Caco-2 (cell line): ENCODE data around the gene AKAP8L. TPM values are rescaled to one million over a fixed set of nuclear protein-coding genes. Genes with fewer than 3 reads are reported as not detected.

Source experiments
- BruUV-seq: library from RNA; stranded (reverse); fragments of 400-500 nt; replicated peaks from 2 replicates; lab custom pipeline; 2021; lab: Mats Ljungman, UMichigan
- CTCF ChIA-PET: fragments of 300-600 bp; sonication (Branson Sonifier 250); formaldehyde crosslinking; loops from one replicate; lab custom pipeline; 2022; ENCODE audit warnings: antibody characterized with exemption; lab: Charles Lee
- POLR2A ChIA-PET: fragments of 300-600 bp; sonication (Branson Sonifier 250); formaldehyde crosslinking; loops from one replicate; lab custom pipeline; 2022; ENCODE audit warnings: antibody characterized with exemption; lab: Charles Lee
- DNase-seq, 2 experiments: peaks; one replicate each; pipeline versions ENCODE4 v3.0.0 to v3.0.0-alpha.2; 2020 to 2022
- H3K27me3 ChIP-seq: replicated peaks from 2 replicates; pipeline ENCODE4 v1.6.0; 2011; ENCODE audit warnings: low read length; ENCODE audit not compliant: control insufficient read depth, insufficient read depth
- H3K36me3 ChIP-seq: 2 replicates; pipeline ENCODE4 v1.5.1; 2011; ENCODE audit warnings: low read length; ENCODE audit not compliant: control insufficient read depth, insufficient read depth
- H3K4me1 ChIP-seq: fragments of 250-450 bp; sonication (Bioruptor Pico); 2 replicates; pipeline ENCODE4 v1.5.1; 2020; ENCODE audit warnings: mild to moderate bottlenecking
- H3K4me3 ChIP-seq: 2 replicates; pipeline ENCODE4 v1.5.1; 2011; ENCODE audit warnings: low read depth, mild to moderate bottlenecking, control low read depth, low read length
- H3K9me3 ChIP-seq: fragments of 250-450 bp; sonication (Bioruptor Pico); 2 replicates; pipeline ENCODE4 v1.5.1; 2020; ENCODE audit warnings: mild to moderate bottlenecking, moderate library complexity
- H3K27ac Mint-ChIP-seq: one replicate; pipeline ENCODE4 v1.8.0; 2022; ENCODE audit warnings: mixed read lengths; ENCODE audit not compliant: unreplicated experiment
- H3K27me3 Mint-ChIP-seq: one replicate; pipeline ENCODE4 v1.8.0; 2022; ENCODE audit warnings: mixed read lengths; ENCODE audit not compliant: insufficient read depth, unreplicated experiment
- H3K36me3 Mint-ChIP-seq: one replicate; pipeline ENCODE4 v1.8.0; 2022; ENCODE audit warnings: mild to moderate bottlenecking, mixed read lengths; ENCODE audit not compliant: insufficient read depth, unreplicated experiment
- H3K4me1 Mint-ChIP-seq: one replicate; pipeline ENCODE4 v1.8.0; 2022; ENCODE audit warnings: low read depth, mixed read lengths; ENCODE audit not compliant: unreplicated experiment
- H3K4me3 Mint-ChIP-seq: one replicate; pipeline ENCODE4 v1.8.0; 2022; ENCODE audit warnings: mild to moderate bottlenecking, moderate library complexity, mixed read lengths; ENCODE audit not compliant: unreplicated experiment
- H3K9me3 Mint-ChIP-seq: one replicate; pipeline ENCODE4 v1.8.0; 2022; ENCODE audit warnings: mixed read lengths; ENCODE audit not compliant: unreplicated experiment
- CTCF ChIP-seq, 2 experiments: fragments of 200-600 bp in 1 of 2; IDR thresholded peaks; 1 replicate in 1 of 2; 2 replicates in 1 of 2; pipeline versions ENCODE4 v1.5.1 to v1.8.0; 2011 to 2022; ENCODE audit warnings: antibody characterized with exemption in 1 of 2, control low read depth in 1 of 2, inconsistent platforms in 1 of 2, low read depth in 1 of 2, low read length in 1 of 2, mild to moderate bottlenecking in 1 of 2, moderate library complexity in 1 of 2; ENCODE audit not compliant: insufficient read depth in 1 of 2, severe bottlenecking in 1 of 2, unreplicated experiment in 1 of 2
- intact Hi-C: fragments of 100-400 bp; cut with micrococcal nuclease; formaldehyde crosslinking; loops from one replicate; pipeline ENCODE4 v1.10.0; 2022; ENCODE audit not compliant: unreplicated experiment
- total RNA-seq: library from RNA; stranded (reverse); gene quantifications from 2 replicates; pipeline ENCODE4 v1.2.3, GENCODE V29; 2022

Gene AKAP8L
- total RNA-seq, 1 experiment from 2014 or later: 112 TPM

- no peaks in the 10 kb centered on the region for H3K36me3 ChIP-seq
- H3K4me3 Mint-ChIP-seq: peak overlapping the region; percentile 86
- H3K27ac Mint-ChIP-seq: no peak overlapping the region
- CTCF ChIA-PET: no interaction called here
- no TSS peak for BruUV-seq
- no peaks in the 10 kb centered on the region for H3K27me3 ChIP-seq
- POLR2A ChIA-PET: no interaction called here
- H3K4me1 Mint-ChIP-seq: peaks cover 11% of the 10 kb centered on the region
- no peaks in the 10 kb centered on the region for H3K27me3 Mint-ChIP-seq
- intact Hi-C loops: no loop called here
- TF ChIP-seq CTCF (IDR thresholded peaks at IDR 0.05; ENCODE audit: insufficient read depth in 1 of 2, low read depth in 1 of 2, low read length in 1 of 2, severe bottlenecking in 1 of 2, unreplicated experiment in 1 of 2): no peak
- no peaks in the 10 kb centered on the region for H3K9me3 ChIP-seq
- no peaks in the 10 kb centered on the region for H3K9me3 Mint-ChIP-seq
- no peak overlapping the region for H3K4me3 ChIP-seq
- peaks cover 50% of the 10 kb centered on the region for H3K36me3 Mint-ChIP-seq
- peaks cover 14% of the 10 kb centered on the region for H3K4me1 ChIP-seq
- DNase-seq: no peak
These were observed 36.9 kb downstream of the AKAP8L start for GRCh38 chr19:15381864-15382263.

GRCh38 chr19:15381429-15381828 lies 37.4 kb downstream of the AKAP8L start:
- no peak overlapping the region for H3K4me3 ChIP-seq
- H3K4me1 Mint-ChIP-seq: peaks cover 15% of the 10 kb centered on the region
- no peaks in the 10 kb centered on the region for H3K27me3 Mint-ChIP-seq
- no peaks in the 10 kb centered on the region for H3K36me3 ChIP-seq
- no TSS peak for BruUV-seq
- H3K9me3 ChIP-seq: no peaks in the 10 kb centered on the region
- H3K9me3 Mint-ChIP-seq: no peaks in the 10 kb centered on the region
- no peak for TF ChIP-seq CTCF (IDR thresholded peaks at IDR 0.05; ENCODE audit: insufficient read depth in 1 of 2, low read depth in 1 of 2, low read length in 1 of 2, severe bottlenecking in 1 of 2, unreplicated experiment in 1 of 2)
- peaks cover 49% of the 10 kb centered on the region for H3K36me3 Mint-ChIP-seq
- ChIA-PET POLR2A (no interaction called here), CTCF (no interaction called here)
- H3K4me3 Mint-ChIP-seq: peak overlapping the region; percentile 86
- no peak for DNase-seq
- H3K27me3 ChIP-seq: no peaks in the 10 kb centered on the region
- peaks cover 18% of the 10 kb centered on the region for H3K4me1 ChIP-seq
- H3K27ac Mint-ChIP-seq: no peak overlapping the region
- intact Hi-C loops: no loop called here

GRCh38 chr19:15379999-15380647 lies 38.7 kb downstream of the AKAP8L start:
- no peaks in the 10 kb centered on the region for H3K27me3 ChIP-seq
- H3K4me1 ChIP-seq: peaks cover 18% of the 10 kb centered on the region
- no TSS peak for BruUV-seq
- no peaks in the 10 kb centered on the region for H3K36me3 ChIP-seq
- peak overlapping the region; percentile 51 for H3K4me3 ChIP-seq
- peak; percentile 85 to 90 for DNase-seq
- Mint-ChIP-seq H3K9me3 (no peaks in the 10 kb centered on the region), H3K27ac (peak overlapping the region; percentile 100), H3K4me3 (peak overlapping the region; percentile 86), H3K4me1 (peaks cover 16% of the 10 kb centered on the region), H3K36me3 (peaks cover 50% of the 10 kb centered on the region), H3K27me3 (no peaks in the 10 kb centered on the region)
- ChIA-PET CTCF (interaction anchor here (0.6 to 3.0 kb wide), 6 partner anchors 39 to 936 kb away, joined by 3 to 20 read pairs (median 8); partner anchors contain the start of gene AKAP8L), POLR2A (interaction anchor here (0.6 to 4.1 kb wide), 5 partner anchors 39 to 143 kb away, joined by 3 to 40 read pairs (median 6); partner anchors contain the start of genes AKAP8L and BRD4)
- no peaks in the 10 kb centered on the region for H3K9me3 ChIP-seq
- TF ChIP-seq CTCF (IDR thresholded peaks at IDR 0.05; ENCODE audit: insufficient read depth in 1 of 2, low read depth in 1 of 2, low read length in 1 of 2, severe bottlenecking in 1 of 2, unreplicated experiment in 1 of 2): no peak
- intact Hi-C loops: loop anchor here (1.0 to 5.0 kb wide), 4 partner anchors 37 to 177 kb away; partner anchors contain the start of genes AKAP8L and BRD4
